Endothelial cell of umbilical vein (primary cell): ENCODE results near the gene LPCAT3.

Experiments used
- EZH2 ChIP-seq: IDR thresholded peaks from 2 replicates; pipeline ENCODE4 v1.6.1; 2012; ENCODE audit warnings: borderline replicate concordance, low read depth, mild to moderate bottlenecking, moderate library complexity, low read length, inconsistent platforms; ENCODE audit not compliant: severe bottlenecking
- MYC ChIP-seq: IDR thresholded peaks from one replicate; pipeline ENCODE4 v1.6.1; 2011; ENCODE audit warnings: mild to moderate bottlenecking, low read depth, low read length
- POLR2A ChIP-seq: IDR thresholded peaks from 2 replicates; pipeline ENCODE4 v1.6.1; 2012; ENCODE audit warnings: low read depth, mild to moderate bottlenecking, control low read depth, low read length
- POLR2AphosphoS5 ChIP-seq: IDR thresholded peaks from 2 replicates; pipeline ENCODE4 v1.6.1; 2012; ENCODE audit warnings: low read depth, mild to moderate bottlenecking, control low read depth, low read length, moderate library complexity; ENCODE audit not compliant: insufficient read depth
- TF ChIP-seq, protein P1 (sequence below), 2 donors: IDR thresholded peaks; 1 replicate in 1 of 2; 2 replicates in 1 of 2; pipeline ENCODE4 v1.5.1; 2011; ENCODE audit warnings: low read length in 2 of 2, mild to moderate bottlenecking in 2 of 2, moderate library complexity in 2 of 2, control low read depth in 1 of 2, inconsistent platforms in 1 of 2, low read depth in 1 of 2; ENCODE audit not compliant: insufficient read depth in 1 of 2; ENCODE audit errors: extremely low read depth in 1 of 2

DNA sequence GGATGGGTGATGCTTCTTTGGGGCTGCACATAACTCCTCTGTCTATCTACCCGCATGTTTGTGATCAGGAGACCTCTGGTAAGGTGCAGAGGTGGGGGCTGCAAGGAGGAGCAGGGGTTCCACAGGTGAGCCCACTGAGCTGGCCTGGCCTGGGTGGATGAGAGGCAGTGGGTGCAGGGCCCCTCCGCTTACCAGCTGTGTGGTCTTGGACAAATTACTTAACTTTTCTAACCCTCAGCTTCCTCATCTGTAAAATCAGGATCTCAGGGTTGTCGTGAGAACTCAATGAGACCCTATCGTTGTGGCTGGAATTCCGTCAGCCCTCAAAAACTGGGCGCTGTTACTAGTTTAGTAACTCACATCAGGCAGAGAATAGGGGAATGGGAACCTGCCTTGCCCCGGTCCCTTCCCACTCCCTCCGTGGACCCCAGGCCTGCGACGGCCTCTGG lies 59.6 kb downstream of the LPCAT3 start:
- no peak for TF ChIP-seq POLR2A
- TF ChIP-seq, protein P1, sequence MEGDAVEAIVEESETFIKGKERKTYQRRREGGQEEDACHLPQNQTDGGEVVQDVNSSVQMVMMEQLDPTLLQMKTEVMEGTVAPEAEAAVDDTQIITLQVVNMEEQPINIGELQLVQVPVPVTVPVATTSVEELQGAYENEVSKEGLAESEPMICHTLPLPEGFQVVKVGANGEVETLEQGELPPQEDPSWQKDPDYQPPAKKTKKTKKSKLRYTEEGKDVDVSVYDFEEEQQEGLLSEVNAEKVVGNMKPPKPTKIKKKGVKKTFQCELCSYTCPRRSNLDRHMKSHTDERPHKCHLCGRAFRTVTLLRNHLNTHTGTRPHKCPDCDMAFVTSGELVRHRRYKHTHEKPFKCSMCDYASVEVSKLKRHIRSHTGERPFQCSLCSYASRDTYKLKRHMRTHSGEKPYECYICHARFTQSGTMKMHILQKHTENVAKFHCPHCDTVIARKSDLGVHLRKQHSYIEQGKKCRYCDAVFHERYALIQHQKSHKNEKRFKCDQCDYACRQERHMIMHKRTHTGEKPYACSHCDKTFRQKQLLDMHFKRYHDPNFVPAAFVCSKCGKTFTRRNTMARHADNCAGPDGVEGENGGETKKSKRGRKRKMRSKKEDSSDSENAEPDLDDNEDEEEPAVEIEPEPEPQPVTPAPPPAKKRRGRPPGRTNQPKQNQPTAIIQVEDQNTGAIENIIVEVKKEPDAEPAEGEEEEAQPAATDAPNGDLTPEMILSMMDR (IDR thresholded peaks at IDR 0.05; ENCODE audit: extremely low read depth in 1 of 2, insufficient read depth in 1 of 2, low read depth in 1 of 2, low read length in 2 of 2): no peak
- TF ChIP-seq POLR2AphosphoS5: no peak
- TF ChIP-seq EZH2: no peak
- TF ChIP-seq MYC: no peak
